Heart right ventricle (tissue), 16 donors: Measurements from ENCODE around the gene RBP5. TPM values are rescaled to one million over a fixed set of nuclear protein-coding genes. Genes with fewer than 3 reads are reported as not detected.

Experiments used
- ATAC-seq, 8 donors: fragments of 200-7000 bp; cut with Tn5 transposase; one replicate each; pipeline ENCODE4 v1.9.1; 2020; ENCODE audit warnings: mild to moderate bottlenecking in 8 of 8, moderate library complexity in 8 of 8, moderate number of reproducible peaks in 1 of 8
- DNase-seq, 2 donors: peaks; one replicate each; pipeline ENCODE4 v3.0.0-alpha.2; 2020
- H3K27ac ChIP-seq, 10 donors: fragments of 200-600 bp; sonication (generic) in 2 of 10; one replicate each; pipeline versions ENCODE4 v1.5.0 to v1.8.0; 2020 to 2022; ENCODE audit warnings: mild to moderate bottlenecking in 3 of 10
- H3K27me3 ChIP-seq, 7 donors: fragments of 200-600 bp; one replicate each; pipeline ENCODE4 v1.8.0; 2021 to 2022; ENCODE audit warnings: mild to moderate bottlenecking in 2 of 7
- H3K36me3 ChIP-seq, 9 donors: fragments of 200-600 bp; sonication (generic) in 1 of 9; one replicate each; pipeline versions ENCODE4 v1.5.0 to v1.8.0; 2020 to 2022; ENCODE audit warnings: mild to moderate bottlenecking in 2 of 9
- H3K4me1 ChIP-seq, 9 donors: fragments of 200-600 bp; sonication (generic) in 1 of 9; one replicate each; pipeline versions ENCODE4 v1.5.0 to v1.8.0; 2020 to 2022; ENCODE audit warnings: mild to moderate bottlenecking in 4 of 9
- H3K4me3 ChIP-seq, 10 donors: fragments of 200-600 bp; sonication (generic) in 2 of 10; one replicate each; pipeline versions ENCODE4 v1.5.0 to v1.8.0; 2020 to 2022; ENCODE audit warnings: mild to moderate bottlenecking in 7 of 10, moderate library complexity in 2 of 10
- H3K9me3 ChIP-seq, 11 donors: fragments of 200-600 bp in 10 of 11; sonication (generic) in 2 of 11; one replicate each; pipeline versions ENCODE4 v1.5.0 to v1.8.0; 2013 to 2022; ENCODE audit warnings: mild to moderate bottlenecking in 2 of 11, control low read depth in 1 of 11, moderate library complexity in 1 of 11
- CTCF ChIP-seq, 9 donors: fragments of 200-600 bp; sonication (generic) in 2 of 9; IDR thresholded peaks; one replicate each; pipeline versions ENCODE4 v1.5.0 to v1.8.0; 2021 to 2022; ENCODE audit warnings: antibody characterized with exemption in 9 of 9, mild to moderate bottlenecking in 5 of 9, moderate library complexity in 1 of 9
- WGBS, 2 donors: extraction: QIAGEN DNeasy Blood & Tissue Kit; methylation state at CpG; one replicate each; pipeline ENCODE4 v1.1.7; 2013; ENCODE audit warnings: inconsistent platforms in 1 of 2; 5-methylcytosine and 5-hydroxymethylcytosine counted together
- intact Hi-C, 10 donors: fragments of 100-400 bp; cut with DNase I; formaldehyde crosslinking; loops; one replicate each; pipeline versions ENCODE4 v1.11.1 to v1.14.2; 2022
- polyA plus RNA-seq, 2 donors: library from polyadenylated mRNA; stranded (reverse); fragments of 200-250 nt; gene quantifications; one replicate each; pipeline ENCODE4 v1.2.3, GENCODE V29; 2013
- total RNA-seq, 10 donors: library from RNA; stranded (reverse); fragmentation: NEBNext Ultra II Directional in 3 of 10; extraction: Animal tissue kit (Norgen Biotek cat#: 25700) in 3 of 10; gene quantifications; one replicate each; pipeline versions ENCODE4 v1.2.1 to v1.2.4, GENCODE V29; 2021 to 2023
- donor health status: Arrhythmogenic right ventricular cardiomyopathy.
- donor health status: ischemic (EF 13 %, LVEDD 7.1; RV severe dilation, severe dysfunction).
- donor health status: healthy with polysubstance abuse.
- donor health status: DM: no; HTN: yes; CAD: no.
- donor health status: DM: no; HTN: no; CAD: no.
- donor health status: ischemic (EF 25% LVEDD 6.9; RV normal size, moderate dysfunction).
- donor health status: ischemic (EF 25% LVEDD 5.7; RV mildly dilated, moderate dysfunction).
- donor health status: healthy.
- donor health status: DM: yes; HTN: yes; CAD: no.
- donor health status: Ischemic cardiomyopathy.
- donor health status: ischemic (EF 35%, LVEDD 5.7; RV mildly dilated, moderate dysfunction).
- donor health status: nonischemic (EF 11% LVEDD 7.7; RV severe dilation, severe dysfunction).
- donor health status: DM: yes; HTN: yes; CAD: no.
- donor health status: PGD.
- donor health status: ischemic (EF 29% LVEDD 5.4; RV normal size, mild dysfunction).
- donor health status: nonischemic (EF 23%, LVEDD 6.1; RV moderate dilation, normal function).

Gene RBP5
- total and polyA plus RNA-seq, 12 donors = 0.34 to 3.2 (median 0.64) TPM; not detected in 6

- Histone ChIP-seq H3K36me3 (peaks cover 0 to 75% (median 0%) of the 10 kb centered on the region in 9 donors), H3K4me1 (peaks cover 0 to 24% (median 0%) of the 10 kb centered on the region in 9 donors), H3K4me3 (no peak overlapping the region), H3K27ac (no peak overlapping the region), H3K9me3 (no peaks in the 10 kb centered on the region), H3K27me3 (no peaks in the 10 kb centered on the region)
- WGBS, 2 donors = 90 to 93% methylated on average over 4 of the region's 4 CpGs
- intact Hi-C loops = loop anchor here in 2 of 10 donors (10.0 kb wide), 2 partner anchors 45 to 155 kb away; partner anchors contain the start of genes C12orf57 (in 1 of the 2) and RNU7-1 (in 1 of the 2)
- DNase-seq = no peak
- ATAC-seq = no peak
- no peak for TF ChIP-seq CTCF (IDR thresholded peaks at IDR 0.05)
Observed at GRCh38 chr12:7100239-7100638, 28.4 kb downstream of the RBP5 start.

GRCh38 chr12:7099290-7099996 lies 29.2 kb downstream of the RBP5 start:
- Histone ChIP-seq H3K4me3 (no peak overlapping the region), H3K4me1 (peaks cover 0 to 24% (median 0%) of the 10 kb centered on the region in 9 donors), H3K9me3 (no peaks in the 10 kb centered on the region), H3K27me3 (no peaks in the 10 kb centered on the region), H3K27ac (no peak overlapping the region), H3K36me3 (peaks cover 0 to 69% (median 0%) of the 10 kb centered on the region in 9 donors)
- no peak for TF ChIP-seq CTCF (IDR thresholded peaks at IDR 0.05)
- ATAC-seq = no peak
- WGBS, 2 donors = 86 to 87% methylated on average over 9 of the region's 9 CpGs
- no peak for DNase-seq
- intact Hi-C loops = loop anchor here in 3 of 10 donors (5.0 to 10.0 kb wide), 2 partner anchors 37 to 155 kb away; partner anchors contain the start of genes C12orf57 (in 2 of the 3), RNU7-1 (in 2 of the 3) and C1S (in 1 of the 3)

GRCh38 chr12:7096979-7097378 lies 31.7 kb downstream of the RBP5 start:
- no peak for TF ChIP-seq CTCF (IDR thresholded peaks at IDR 0.05)
- ATAC-seq = no peak
- no peaks in the 10 kb centered on the region for H3K9me3 ChIP-seq
- no peak overlapping the region for H3K27ac ChIP-seq
- H3K36me3 ChIP-seq = peaks cover 0 to 50% (median 0%) of the 10 kb centered on the region in 9 donors
- no peaks in the 10 kb centered on the region for H3K27me3 ChIP-seq
- no peak overlapping the region for H3K4me3 ChIP-seq
- WGBS, 2 donors = 86 to 87% methylated on average over 19 of the region's 19 CpGs
- H3K4me1 ChIP-seq = peaks cover 0 to 28% (median 7%) of the 10 kb centered on the region in 9 donors
- intact Hi-C loops = loop anchor here in 3 of 10 donors (5.0 to 10.0 kb wide), 2 partner anchors 35 to 152 kb away; partner anchors contain the start of genes C12orf57 (in 2 of the 3), RNU7-1 (in 2 of the 3) and C1S (in 1 of the 3)
- no peak for DNase-seq

- TF ChIP-seq CTCF (IDR thresholded peaks at IDR 0.05) = no peak
- ATAC-seq (no peak), DNase-seq (no peak)
- Histone ChIP-seq H3K4me3 (no peak overlapping the region), H3K4me1 (peaks cover 0 to 26% (median 11%) of the 10 kb centered on the region in 9 donors), H3K27me3 (no peaks in the 10 kb centered on the region), H3K9me3 (no peaks in the 10 kb centered on the region), H3K27ac (no peak overlapping the region), H3K36me3 (peaks cover 0 to 43% (median 0%) of the 10 kb centered on the region in 9 donors)
- 86 to 87% methylated on average over 26 of the region's 26 CpGs for WGBS, 2 donors
- intact Hi-C loops = loop anchor here in 3 of 10 donors (5.0 to 10.0 kb wide), 2 partner anchors 34 to 151 kb away; partner anchors contain the start of genes C12orf57 (in 2 of the 3), RNU7-1 (in 2 of the 3) and C1S (in 1 of the 3)
Observed at GRCh38 chr12:7096006-7096932, 32.4 kb downstream of the RBP5 start.
